ENCODE data around the gene WSCD2.

DNA sequence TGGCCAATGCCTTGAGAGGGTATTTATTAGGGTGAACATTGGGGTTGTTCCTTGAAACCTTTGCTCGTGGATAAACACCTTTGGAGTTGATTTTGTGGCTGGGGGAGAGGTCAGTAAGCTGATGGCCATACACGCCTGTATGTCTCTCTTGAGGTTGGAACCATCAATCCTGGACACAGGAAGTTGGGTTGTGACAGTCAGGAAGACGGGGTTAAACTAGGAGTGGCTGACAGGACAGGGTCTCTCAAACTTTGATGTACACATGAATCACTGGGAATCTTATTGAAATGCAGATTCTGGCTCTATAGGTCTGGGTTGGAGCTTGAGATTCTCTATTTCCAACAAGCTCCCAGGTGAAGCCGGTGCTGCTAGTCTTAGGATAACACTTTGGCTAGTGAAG, 12.8 kb upstream of the WSCD2 start:
- TF ChIP-seq GATA2 (IDR thresholded peaks at IDR 0.05; ENCODE audit: low read depth, low read length) (no peak), GATA3 (IDR thresholded peaks at IDR 0.05; ENCODE audit: low read depth, low read length) (no peak)
